Measurements from ENCODE around the gene CATSPER4.
"Not testable (repeated sequence)": the region's sequence is repeated elsewhere in the genome, so short reads cannot be mapped to it uniquely, and the experiment has no call there.

Gene CATSPER4

DNA sequence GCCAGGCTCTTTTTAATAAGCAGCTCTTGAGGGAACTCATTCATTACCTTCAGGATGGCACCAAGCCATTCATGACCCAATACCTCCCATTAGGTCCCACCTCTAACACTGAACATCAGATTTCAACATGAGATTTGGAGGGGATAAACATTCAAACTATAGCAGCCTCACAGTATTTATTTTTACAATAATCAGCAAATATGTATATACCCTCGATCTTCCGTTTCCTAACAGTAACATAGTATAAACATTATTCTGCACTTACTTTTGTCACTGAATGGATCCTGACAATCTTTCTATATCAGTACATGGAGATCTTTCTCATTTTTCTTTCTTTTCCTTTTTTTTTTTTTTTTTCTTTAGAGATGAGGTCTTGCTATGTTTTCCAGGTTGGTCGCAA is 5.4 kb downstream of the CATSPER4 start:
- no peak for DNase-seq (ENCODE audit: low spot score)

- no peak for DNase-seq (ENCODE audit: low spot score)
Observed at GRCh38 chr1:26197301-26197700, 6.9 kb downstream of the CATSPER4 start.

GRCh38 chr1:26197813-26198212 is 7.4 kb downstream of the CATSPER4 start:
- DNase-seq (ENCODE audit: low spot score) = no peak

DNA sequence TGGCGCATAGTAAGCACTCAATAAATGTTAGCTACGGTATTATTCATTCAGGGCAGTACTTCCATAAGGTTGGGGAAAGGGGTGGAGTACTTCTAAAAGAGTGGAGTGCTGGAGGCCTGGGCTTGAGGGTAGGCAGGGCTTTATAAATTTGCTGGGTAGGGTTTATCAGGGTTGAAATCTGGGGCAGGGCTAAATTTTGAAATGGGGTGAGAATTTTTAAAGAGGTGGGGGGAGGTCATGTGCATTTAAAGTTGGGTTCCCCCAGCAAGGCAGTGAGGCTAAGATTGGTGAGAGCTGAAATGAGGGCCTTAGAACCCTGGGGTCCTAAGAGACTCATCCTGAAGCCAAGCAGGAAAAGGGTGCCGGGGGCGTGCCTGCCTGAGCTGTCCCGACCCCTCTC is 10.0 kb downstream of the CATSPER4 start:
- DNase-seq (ENCODE audit: low spot score) = no peak

DNA sequence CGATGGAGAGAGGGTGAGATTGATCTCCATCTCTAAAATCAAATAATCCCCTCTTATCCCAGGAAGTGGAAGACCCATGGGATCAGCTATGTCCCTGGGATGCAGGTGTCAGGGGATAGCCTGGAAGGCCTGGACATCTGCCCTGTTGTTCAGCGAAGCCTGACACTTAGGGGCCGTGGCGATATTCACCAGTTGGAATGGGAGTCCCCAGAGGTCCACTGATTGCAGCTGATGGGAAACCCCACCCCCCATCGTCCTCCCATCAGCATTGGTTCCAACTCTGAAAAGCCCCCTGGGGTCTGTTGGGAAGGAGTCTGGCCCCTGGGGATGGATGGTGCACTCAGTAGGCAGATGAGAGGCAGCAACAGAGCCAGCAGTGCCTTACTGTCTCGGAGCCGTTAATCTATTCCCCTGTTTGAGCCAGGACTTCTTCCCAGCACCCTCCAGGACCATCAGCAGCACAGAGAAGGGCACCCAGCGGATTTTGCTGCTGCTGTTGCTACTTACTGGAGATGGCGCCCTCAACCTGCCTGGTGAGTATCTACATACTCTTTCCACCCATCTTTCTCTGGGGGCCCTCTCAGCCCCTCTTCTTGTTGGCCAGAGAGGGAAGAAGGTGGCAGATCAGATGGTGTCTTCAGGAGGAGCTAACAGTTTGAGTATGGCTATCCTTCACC is 13.4 kb downstream of the CATSPER4 start:
- no peak for DNase-seq (ENCODE audit: low spot score)

- no peak for DNase-seq (ENCODE audit: low spot score)
Observed at GRCh38 chr1:26210147-26210870, 19.9 kb downstream of the CATSPER4 start.

DNA sequence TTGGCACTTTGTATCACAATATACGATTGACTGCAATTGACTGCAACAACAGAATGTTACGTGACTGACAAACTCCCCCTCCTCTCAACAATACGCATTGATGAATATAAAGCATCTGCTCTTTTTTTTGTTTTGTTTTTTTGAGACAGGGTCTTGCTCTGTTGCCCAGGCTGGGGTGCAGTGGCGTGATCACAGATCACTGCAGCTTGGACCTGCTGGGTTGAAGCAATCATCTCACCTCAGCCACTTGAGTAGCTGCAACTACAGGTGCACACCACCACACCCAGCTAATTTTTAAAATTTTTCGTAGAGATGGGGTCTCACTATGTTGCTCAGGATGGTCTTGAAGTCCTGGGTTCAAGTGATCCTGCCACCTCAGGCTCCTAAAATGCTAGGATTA is 22.3 kb downstream of the CATSPER4 start:
- DNase-seq (ENCODE audit: low spot score) = no peak

- DNase-seq (ENCODE audit: low spot score) = no peak
Observed at GRCh38 chr1:26213335-26213905, 23.0 kb downstream of the CATSPER4 start.

GRCh38 chr1:26215246-26215645 is 24.8 kb downstream of the CATSPER4 start:
- DNase-seq (ENCODE audit: low spot score) = no peak

- no peak for DNase-seq (ENCODE audit: low spot score)
Observed at GRCh38 chr1:26218906-26219494, 28.6 kb downstream of the CATSPER4 start.

DNA sequence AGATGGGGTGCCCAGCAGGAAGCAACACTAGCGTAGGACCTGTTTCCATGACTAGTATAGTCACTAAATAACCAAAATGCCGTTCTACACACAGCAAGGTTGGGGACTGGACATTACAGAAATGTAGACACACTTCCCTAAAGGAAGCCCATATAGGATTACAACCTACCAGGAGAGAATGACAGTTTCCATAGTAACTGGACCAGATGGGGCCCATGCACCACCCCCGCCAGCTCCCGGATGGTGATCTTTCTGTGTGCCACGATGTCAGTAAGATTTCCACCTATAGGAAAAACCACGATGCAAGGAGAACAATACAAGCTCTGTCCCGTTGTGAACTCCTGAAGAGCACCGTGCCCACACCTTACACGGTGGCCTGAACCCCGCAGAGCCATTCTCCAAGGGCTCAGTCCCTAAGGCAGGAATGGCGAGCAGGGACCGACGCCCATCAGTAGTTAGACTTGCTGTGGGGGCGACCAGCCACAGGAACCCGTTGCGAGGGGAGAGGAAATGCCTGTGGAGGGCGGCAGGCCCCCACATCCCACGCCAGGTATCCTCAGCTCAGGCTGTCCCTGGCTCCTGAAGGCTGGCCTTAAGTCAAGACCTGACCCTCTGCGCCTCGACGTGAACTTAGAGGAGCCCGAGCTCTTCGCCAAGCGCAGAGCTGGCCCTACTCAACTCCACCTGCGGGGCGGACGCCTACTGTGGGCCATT is 30.0 kb downstream of the CATSPER4 start:
- DNase-seq (ENCODE audit: low spot score) = no peak

DNA sequence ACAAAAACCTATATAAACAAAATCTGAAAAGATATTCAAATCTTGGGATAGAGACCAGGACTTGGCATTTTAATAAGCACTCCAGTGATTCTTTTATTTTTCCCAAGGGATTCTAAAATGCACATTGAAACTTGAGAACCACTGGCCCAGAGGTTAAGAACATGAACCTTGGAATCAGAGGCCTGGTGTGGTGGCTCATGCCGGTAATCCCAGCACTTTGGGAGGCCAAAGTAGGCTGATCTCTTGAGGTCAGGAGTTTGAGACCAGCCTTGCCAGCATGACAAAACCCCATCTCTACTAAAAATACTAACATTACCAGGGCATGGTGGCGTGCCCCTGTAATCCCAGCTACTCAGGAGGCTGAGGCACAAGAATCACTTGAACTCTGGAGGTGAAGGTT is 30.7 kb downstream of the CATSPER4 start:
- no peak for DNase-seq (ENCODE audit: low spot score)

DNA sequence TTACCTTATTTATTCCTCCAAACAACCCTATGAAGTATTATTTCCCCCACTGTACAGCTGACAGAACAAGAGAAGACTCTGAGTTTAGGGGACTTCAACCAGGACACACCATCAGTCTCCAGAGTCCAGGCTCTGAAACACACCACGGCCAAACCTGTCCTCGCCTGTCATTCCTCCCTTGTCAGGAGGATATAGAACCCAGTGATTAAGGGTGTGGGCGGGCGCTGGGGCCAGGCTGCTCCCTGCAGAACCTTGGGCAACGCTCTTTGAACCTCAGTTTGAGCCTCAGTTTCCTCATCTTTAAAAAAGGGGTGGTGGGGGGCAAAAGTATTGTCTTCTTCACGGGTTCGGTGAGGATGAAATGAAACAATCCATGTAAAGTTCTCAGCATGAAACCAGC is 34.2 kb downstream of the CATSPER4 start:
- DNase-seq (ENCODE audit: low spot score) = no peak

DNA sequence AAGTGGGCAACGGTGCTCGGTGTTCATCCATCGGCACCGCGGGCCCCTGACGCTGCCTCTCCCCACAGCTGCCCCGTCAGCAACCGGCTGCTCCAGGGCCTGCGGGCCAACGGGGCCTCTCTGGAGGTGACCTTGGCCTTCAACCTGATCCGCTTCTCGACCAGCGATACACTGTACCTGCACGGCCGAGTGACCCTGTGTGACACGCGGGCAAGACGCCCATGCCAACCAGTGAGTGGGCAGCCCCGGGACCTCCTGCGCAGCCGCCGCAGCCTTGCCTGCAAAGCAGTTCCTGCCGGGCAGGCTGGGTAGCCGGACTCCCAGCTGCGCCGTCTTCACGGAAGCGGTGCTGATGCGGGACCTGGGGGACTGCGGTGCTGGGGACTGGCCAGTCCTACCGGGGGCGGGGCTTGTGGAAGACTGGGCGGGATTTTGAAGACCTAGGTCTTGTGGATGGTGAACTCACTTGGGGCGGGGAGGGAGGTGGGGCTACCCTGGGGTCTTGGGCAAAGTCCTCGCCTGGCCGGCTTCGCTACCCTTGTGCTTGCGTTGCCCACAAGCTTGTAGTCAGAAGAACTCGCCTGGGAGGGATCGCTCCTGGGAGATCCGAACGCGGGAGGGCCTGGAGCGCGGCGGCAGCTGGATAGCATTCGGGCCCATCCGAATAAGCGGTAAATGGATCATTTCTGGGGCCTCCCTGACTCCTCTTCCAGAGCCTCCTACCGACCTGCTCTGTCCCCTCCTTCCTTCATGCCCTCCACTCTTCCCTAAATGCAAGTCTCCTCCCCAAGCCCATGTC is 34.8 kb downstream of the CATSPER4 start:
- DNase-seq (ENCODE audit: low spot score) = peak; percentile 89

DNA sequence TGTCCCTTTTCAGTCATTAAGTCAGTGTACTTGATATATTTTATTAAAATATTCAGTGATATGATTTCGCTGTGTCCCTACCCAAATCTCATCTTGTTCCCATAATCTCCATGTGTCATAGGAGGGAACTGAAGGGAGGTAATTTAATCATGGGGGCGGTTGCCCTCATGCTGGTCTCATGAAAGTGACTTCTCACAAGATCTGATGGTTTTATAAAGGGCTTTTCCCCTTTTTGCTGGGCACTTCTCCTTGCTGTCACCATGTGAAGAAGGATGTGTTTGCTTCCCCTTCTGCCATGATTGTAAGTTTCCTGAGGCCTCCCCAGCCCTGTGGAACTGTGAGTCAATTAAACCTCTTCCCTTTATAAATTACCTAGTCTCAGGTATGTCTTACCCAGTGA is 40.3 kb downstream of the CATSPER4 start:
- DNase-seq (ENCODE audit: low spot score) = not testable (repeated sequence)

DNA sequence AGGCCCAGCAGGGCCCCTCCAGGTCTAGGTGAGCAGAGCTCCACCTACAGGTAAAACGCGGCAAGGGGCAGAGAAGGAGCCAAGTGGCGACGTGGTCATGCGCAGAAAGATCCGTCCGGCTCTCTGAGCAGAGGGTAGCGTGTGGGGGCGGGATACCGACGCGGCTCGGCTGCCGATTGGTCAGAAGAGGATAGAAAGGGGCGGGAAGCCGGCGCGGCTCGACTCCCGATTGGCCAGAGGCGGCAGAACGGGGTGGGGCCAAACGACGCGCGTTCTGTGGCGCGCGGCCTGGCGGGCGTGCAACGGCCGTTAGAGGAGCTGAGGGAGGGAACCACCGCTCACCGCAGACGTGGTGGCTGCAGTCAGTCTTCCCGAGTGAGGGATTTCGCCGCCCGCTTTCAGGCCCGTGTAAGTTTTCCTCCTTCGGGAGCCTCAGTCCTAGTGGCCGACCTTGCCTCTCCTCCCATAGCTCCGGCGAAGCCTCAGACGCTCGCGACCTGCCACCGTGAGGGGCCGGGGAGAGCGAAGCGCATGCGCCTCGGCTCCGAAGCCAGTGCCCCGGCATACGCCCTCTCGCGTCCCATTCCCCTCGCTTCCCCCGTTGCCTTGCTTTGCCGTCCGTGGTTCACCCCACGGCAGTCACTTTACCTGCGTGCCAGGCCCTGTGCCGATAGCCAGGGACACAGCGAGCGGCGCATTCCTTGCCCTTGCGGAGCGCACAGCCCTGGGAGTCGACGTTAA is 43.7 kb downstream of the CATSPER4 start, which contains the start of gene CEP85:
Gene CEP85, plus strand, starts transcription at position 298 of the 741 bp plus-strand sequence. CDS start 5,584 bp downstream, outside the sequence.
- peak; percentile 99 for DNase-seq (ENCODE audit: low spot score)

GRCh38 chr1:26234644-26235370 is 44.4 kb downstream of the CATSPER4 start:
- DNase-seq (ENCODE audit: low spot score) = no peak

- no peak for DNase-seq (ENCODE audit: low spot score)
Observed at GRCh38 chr1:26237230-26237966, 47.0 kb downstream of the CATSPER4 start.

DNA sequence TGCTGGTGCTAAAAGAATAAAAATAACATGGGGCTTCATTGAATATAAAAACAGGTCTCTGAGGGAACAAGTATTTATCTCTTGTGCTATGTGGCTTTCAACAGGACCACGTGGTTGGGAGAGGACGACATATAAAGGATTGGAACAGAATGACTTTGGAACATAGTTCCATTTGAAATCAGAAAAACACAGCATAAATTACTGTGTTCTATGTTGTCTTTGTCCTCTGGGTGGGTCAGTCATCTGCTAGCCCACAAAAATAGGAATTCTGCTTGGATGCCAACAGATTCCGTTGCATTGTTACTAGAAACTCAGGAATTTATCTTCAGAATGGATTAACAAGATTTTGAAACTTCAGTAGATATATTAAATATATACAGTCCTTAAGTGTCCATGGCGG is 49.5 kb downstream of the CATSPER4 start:
- DNase-seq (ENCODE audit: low spot score) = no peak
